Hepatocyte (in vitro differentiated cells): ENCODE results near the gene GOLGA1.

ENCODE experiments used
- EZH2 ChIP-seq: fragments of 200-600 bp; sonication (generic); IDR thresholded peaks from 2 replicates; pipeline ENCODE4 v1.6.1; 2016; ENCODE audit warnings: antibody characterized with exemption, mild to moderate bottlenecking, borderline replicate concordance
- EZH2phosphoT487 ChIP-seq: fragments of 200-600 bp; sonication (generic); IDR thresholded peaks from one replicate; pipeline ENCODE4 v1.6.1; 2018; ENCODE audit warnings: antibody characterized with exemption, mild to moderate bottlenecking, low read depth, moderate library complexity; ENCODE audit not compliant: unreplicated experiment, severe bottlenecking
- TF ChIP-seq, protein P1 (sequence below): fragments of 200-600 bp; sonication (generic); IDR thresholded peaks from 2 replicates; pipeline ENCODE4 v1.5.1; 2016; ENCODE audit warnings: antibody characterized with exemption, mild to moderate bottlenecking; ENCODE audit not compliant: poor library complexity

DNA sequence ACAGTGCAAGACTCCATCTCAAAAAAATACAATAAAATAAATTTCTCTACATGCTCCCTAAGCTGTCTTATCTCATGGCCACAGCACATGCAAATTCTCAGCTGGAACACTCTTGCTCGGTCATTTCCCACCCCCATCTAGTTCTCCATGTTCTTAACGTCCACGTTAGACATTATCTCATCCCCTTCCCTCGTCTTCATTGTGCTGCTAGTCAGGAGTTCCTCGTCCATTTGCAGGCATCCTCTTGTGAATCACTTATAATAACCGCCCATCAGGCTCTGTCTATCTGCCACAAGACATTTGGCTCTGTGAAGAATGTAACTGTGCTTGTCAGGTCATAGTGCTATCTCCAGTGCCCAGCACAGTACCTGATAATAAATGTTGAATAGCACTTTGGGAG, 32.9 kb upstream of the GOLGA1 start:
- TF ChIP-seq, protein P1, sequence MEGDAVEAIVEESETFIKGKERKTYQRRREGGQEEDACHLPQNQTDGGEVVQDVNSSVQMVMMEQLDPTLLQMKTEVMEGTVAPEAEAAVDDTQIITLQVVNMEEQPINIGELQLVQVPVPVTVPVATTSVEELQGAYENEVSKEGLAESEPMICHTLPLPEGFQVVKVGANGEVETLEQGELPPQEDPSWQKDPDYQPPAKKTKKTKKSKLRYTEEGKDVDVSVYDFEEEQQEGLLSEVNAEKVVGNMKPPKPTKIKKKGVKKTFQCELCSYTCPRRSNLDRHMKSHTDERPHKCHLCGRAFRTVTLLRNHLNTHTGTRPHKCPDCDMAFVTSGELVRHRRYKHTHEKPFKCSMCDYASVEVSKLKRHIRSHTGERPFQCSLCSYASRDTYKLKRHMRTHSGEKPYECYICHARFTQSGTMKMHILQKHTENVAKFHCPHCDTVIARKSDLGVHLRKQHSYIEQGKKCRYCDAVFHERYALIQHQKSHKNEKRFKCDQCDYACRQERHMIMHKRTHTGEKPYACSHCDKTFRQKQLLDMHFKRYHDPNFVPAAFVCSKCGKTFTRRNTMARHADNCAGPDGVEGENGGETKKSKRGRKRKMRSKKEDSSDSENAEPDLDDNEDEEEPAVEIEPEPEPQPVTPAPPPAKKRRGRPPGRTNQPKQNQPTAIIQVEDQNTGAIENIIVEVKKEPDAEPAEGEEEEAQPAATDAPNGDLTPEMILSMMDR, result no peak
- TF ChIP-seq EZH2 (no peak), EZH2phosphoT487 (no peak)
